Endometrial microvascular endothelial cells (primary cell): ENCODE measurements around the gene CHTOP. TPM values are rescaled to one million over a fixed set of nuclear protein-coding genes. Genes with fewer than 3 reads are reported as not detected.
"Not testable (repeated sequence)": the region's sequence is repeated elsewhere in the genome, so short reads cannot be mapped to it uniquely, and the experiment has no call there.

ENCODE experiments used
- in situ Hi-C: cut with HindIII; loops from 2 replicates; pipeline ENCODE4 v1.10.0; 2017; ENCODE audit warnings: low sequenced_read_pairs, low pct_unique_long_range_greater_than_20kb; ENCODE audit errors: inconsistent ontology term
- total RNA-seq: library from RNA; depleted of rRNA; stranded (reverse); fragments of >200 nt; gene quantifications from one replicate; pipeline ENCODE4 v1.2.3, GENCODE V29; 2015; ENCODE audit errors: inconsistent ontology term

CHTOP gene
- total RNA-seq, 1 donor from 2014 or later = 28.2 TPM

DNA sequence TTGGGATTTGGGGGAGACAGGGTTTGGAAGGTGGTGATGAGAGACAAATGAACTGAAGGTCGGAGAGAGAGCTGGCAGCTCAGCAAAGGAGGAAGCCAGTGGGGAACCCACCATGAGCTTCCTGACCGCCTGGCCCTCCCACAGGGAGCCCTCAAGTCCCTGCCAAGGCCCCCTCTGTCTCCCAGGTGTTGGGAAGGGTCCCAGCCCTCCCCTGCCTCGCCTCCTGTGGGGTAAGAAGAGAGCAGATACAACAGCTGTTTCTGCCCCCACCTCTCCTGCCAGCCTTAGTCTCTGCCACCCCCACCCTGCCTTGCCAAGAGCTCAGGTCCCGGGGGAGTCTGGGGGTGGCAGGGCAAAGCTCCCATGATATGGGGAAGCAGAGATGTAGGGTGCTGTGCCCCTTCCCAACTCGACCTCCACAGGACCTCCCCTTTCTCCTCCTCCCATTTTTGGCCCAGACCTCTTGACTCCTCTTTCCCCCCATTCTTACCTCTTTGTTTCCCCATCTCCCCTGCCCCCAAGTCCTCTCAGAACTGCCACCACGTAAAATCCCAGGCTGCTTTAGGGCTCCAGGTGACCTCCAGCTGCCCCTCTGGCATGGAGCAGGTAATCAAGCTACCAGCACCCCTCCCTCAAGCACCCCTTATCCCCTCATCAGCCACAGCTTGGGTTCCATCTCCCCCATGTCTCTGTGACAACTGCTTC lies 5.1 kb upstream of the CHTOP start:
- in situ Hi-C loops = no loop called here

DNA sequence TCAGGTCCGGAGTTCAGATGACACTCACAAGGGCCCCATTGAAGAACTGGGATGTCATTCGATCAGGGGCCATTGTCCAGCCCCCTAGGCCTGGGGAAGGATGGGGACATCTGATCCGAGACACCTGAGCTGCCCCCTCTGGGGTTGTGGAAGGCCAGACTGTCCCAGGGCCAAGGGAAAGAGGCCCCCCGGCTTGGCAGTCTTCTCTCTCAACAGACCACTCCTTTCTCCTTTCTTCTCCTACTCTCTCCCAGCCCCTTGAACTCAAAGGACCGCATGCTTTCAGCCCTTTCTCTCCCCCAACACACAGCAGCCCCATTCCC lies 4.6 kb upstream of the CHTOP start:
- in situ Hi-C loops = no loop called here

DNA sequence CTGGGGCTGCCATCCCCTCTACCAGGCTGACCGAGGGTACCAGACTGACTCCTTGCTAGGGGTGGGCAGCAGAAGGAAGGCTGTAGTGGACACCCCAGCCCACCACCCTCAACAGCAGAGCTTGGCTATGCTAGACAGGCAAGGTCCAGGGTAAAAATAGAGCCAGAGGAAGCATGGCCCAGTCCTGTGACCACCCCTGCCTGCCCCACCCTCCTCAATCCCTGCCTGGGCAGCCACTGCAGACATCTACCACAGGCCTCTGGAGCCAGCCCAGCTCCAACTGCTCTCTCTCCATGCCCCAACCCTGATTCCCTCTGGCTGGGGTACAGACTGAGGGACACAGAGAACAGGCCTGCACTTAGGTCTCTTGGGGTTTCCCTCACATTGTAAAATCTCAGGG lies 3.9 kb upstream of the CHTOP start:
- in situ Hi-C loops = no loop called here

DNA sequence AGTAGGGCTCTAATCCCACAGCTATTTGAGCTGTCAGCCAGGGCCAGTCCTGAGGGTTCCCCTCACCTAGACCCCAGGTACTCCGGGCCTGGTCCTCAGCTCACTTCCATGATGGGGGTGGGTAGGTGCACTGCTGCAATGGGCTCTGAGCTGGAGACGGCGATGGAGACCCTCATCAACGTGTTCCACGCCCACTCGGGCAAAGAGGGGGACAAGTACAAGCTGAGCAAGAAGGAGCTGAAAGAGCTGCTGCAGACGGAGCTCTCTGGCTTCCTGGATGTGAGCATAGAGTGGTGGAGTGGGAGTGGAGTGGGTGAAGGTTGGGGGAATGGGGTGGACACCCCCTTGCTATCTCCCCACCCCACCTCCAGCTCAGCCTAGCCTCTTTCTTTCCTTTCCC lies 3.5 kb upstream of the CHTOP start:
- in situ Hi-C loops = no loop called here

- in situ Hi-C loops = no loop called here
Observed at GRCh38 chr1:153631047-153632022, 2.5 kb upstream of the CHTOP start.

- in situ Hi-C loops = no loop called here
Observed at GRCh38 chr1:153633161-153633753, 609 bp upstream of the CHTOP start.

DNA sequence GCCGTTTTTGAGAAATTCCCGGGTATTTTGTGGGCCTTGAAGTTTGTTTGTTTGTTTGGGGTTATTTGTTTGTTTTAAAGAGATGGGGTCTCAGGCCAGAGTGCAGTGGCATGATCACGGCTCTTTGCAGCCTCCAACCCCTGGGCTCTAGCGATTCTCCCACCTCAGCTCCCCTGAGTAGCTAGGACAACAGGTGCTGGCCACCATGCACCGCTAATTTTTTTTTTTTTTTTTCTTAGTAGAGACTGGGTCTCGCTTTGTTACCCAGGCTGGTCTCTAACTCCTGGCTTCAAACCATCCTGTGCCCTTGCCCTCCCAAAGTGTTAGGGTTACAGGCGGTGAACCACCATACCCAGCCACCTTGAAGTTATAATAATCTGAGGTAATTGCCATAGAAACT lies 2.0 kb downstream of the CHTOP start:
- in situ Hi-C loops = no loop called here

DNA sequence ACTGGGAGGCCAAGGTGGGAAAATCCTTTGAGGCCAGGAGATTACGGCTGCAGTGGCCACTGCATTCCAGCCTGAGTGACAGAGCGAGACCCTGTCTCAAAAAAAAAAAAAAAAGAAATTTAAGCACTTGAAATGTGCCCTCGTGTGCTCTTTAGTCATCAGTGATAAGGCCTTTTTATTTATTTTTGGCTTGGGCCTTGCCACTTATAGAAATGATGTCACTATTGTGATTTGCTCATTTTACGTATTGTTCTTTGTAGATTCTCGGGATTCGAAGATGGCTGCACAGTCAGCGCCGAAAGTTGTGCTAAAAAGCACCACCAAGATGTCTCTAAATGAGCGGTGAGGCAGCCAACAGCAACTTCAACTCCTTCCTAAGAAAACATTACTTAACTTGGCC lies 2.4 kb downstream of the CHTOP start:
- in situ Hi-C loops = no loop called here

- in situ Hi-C loops = no loop called here
Observed at GRCh38 chr1:153638261-153638660, 4.4 kb downstream of the CHTOP start.

DNA sequence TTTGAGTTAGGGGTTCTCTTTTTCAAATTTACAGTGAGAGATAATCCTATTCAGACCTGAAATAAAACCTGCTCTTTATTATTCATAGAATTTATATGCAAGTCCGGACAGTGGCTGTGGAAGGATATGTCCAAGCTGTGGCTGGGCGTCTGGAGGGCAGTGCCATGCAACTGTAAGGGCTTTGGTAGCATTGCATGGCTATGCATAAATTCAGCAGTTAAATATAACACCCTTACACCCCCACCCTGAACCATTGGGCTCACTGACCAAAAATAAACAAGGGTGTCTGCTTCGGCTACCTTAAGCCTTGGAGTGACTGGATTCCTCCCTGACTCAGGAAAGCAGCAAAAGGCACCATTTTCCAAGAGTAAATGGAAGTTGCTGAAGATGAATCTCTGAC lies 5.4 kb downstream of the CHTOP start:
- in situ Hi-C loops = no loop called here

DNA sequence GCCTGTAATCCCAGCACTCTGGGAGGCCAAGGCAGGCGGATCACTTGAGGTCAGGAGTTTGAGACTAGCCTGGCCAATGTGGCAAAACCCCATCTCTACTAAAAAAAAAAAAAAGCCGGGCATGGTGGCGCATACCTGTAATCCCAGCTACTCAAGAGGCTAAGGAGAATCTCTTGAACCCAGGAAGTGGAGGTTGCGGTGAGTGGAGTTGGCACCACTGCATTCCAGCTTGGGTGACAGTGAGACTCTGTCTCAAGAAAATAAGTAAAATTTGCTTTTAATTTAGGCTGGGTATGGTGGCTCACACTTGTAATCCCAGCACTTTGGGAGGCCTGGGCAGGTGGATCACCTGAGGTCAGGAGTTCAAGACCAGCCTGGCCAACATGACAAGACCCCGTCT lies 6.3 kb downstream of the CHTOP start:
- in situ Hi-C loops = not testable (repeated sequence)

DNA sequence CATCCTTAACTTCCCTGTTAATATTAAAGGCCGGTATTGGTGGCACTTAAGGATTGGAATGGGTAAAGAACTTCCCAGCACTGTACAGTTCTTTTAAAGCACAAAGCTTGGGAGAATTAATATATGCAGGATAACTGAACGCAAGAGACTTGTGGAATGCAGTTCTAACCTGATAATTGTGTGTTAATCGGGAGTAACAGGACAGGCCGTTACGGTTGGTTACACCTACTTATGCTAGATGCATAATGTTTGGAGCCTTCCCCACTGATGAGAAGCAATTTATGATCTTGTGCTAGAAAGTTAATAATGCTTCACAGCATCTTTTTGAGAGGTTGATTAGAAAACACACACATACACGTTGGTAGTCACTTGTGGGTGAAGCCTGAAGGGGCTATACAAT lies 7.0 kb downstream of the CHTOP start:
- in situ Hi-C loops = no loop called here

- in situ Hi-C loops = no loop called here
Observed at GRCh38 chr1:153642161-153642560, 8.3 kb downstream of the CHTOP start.

- in situ Hi-C loops = no loop called here
Observed at GRCh38 chr1:153643100-153643499, 9.2 kb downstream of the CHTOP start.

GRCh38 chr1:153643816-153644215 lies 9.9 kb downstream of the CHTOP start:
- in situ Hi-C loops = no loop called here

DNA sequence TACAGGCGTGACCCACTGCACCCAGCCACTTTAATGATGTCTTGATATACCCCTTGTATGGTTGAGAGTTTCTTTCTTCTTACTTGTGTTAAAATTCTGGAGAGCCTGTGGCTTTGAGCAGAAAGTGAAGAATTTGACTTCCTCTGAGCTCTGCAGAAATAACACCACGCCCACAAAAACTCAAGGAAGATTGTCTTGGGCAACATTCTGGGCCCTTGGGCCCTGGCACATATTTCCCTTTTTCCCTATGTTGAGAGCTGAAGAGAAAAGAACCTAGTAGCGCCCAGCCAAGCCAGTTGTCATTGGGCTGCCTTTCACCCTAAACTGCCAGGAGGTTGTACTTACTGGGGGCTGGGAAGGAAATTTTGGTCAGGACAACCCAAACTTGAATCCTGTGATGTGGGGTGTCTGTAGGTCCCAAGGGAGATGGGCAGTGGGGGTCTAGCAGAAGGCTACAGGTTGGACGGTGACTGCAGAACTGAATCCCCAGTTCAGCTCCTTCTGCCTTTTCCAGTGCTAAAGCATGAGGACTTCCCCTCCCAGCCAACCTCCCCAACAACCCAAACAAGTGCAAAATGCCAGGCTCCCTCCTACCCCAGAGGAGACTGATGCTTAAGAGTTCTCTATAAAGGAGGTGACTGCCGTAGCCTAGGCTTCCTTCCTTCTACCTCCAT lies 12.9 kb downstream of the CHTOP start:
- in situ Hi-C loops = no loop called here

GRCh38 chr1:153647346-153647714 lies 13.5 kb downstream of the CHTOP start:
- in situ Hi-C loops = no loop called here

DNA sequence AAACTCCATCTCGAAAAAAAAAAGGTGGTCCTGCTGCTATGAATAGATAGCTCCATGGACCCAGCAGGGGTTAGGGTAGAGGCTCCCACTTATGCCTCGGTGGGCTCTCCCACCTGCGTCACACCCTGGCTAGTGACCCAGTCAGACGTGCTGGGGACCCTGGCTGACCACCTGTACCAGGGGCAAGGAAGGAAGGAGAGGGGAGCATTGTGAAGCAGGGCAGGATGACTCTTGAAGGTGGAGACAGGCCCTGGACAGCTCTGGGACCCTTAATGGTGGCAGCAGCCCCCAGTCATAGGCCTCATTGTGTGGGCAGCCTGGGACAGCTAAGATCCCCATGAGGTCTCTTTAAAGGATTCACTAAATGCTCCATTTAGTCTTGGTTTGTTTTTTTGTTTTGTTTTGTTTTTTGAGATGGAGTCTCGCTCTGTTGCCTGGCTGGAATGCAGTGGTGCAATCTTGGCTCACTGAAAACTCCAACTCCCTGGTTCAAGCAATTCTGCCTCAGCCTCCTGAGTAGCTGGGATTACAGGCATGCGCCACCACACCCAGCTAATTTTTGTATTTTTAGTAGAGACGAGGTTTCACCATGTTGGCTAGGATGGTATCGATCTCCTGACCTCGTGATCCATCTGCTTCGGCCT lies 14.3 kb downstream of the CHTOP start:
- in situ Hi-C loops = no loop called here
